ENCODE measurements around the gene TNRC18. TPM values are rescaled to one million over a fixed set of nuclear protein-coding genes. Genes with fewer than 3 reads are reported as not detected.

TNRC18 gene
- total and polyA plus RNA-seq, 2 donors (not counting 3 experiments of a cell fraction or from before 2014, with no cell fraction given), result 14.8 to 64.6 TPM

GRCh38 chr7:5452937-5453540 lies 29.4 kb upstream of the TNRC18 start:
- Histone ChIP-seq H3K4me3 (replicated peaks in 1 of 3; ENCODE audit: insufficient read depth in 1 of 3, low read depth in 1 of 3, low read length in 3 of 3) (no peak overlapping the region), H3K4me1 (ENCODE audit: control insufficient read depth, extremely low read depth, insufficient read depth, low read length) (peaks cover 4% of the 10 kb centered on the region), H3K27me3 (ENCODE audit: control insufficient read depth in 2 of 2, insufficient read depth in 2 of 2, low read length in 2 of 2) (no peaks in the 10 kb centered on the region), H2AFZ (ENCODE audit: low read depth, low read length) (no peak overlapping the region), H3K9me1 (replicated peaks; ENCODE audit: control insufficient read depth, extremely low read depth, insufficient read depth, low read length) (no peaks in the 10 kb centered on the region), H3K36me3 (ENCODE audit: control insufficient read depth in 2 of 2, extremely low read depth in 1 of 2, insufficient read depth in 2 of 2, low read length in 2 of 2) (no peaks in the 10 kb centered on the region), H3K9ac (replicated peaks; ENCODE audit: extremely low read depth, insufficient read depth, low read length) (no peak overlapping the region), H3K4me2 (ENCODE audit: insufficient read depth, low read length) (no peak overlapping the region), H4K20me1 (replicated peaks; ENCODE audit: control insufficient read depth, extremely low read depth, insufficient read depth, low read length) (no peaks in the 10 kb centered on the region), H3K27ac (ENCODE audit: insufficient read depth, low read depth, low read length) (no peak overlapping the region), H3K79me2 (ENCODE audit: control insufficient read depth, insufficient read depth, low read length) (no peaks in the 10 kb centered on the region), H3K9me3 (replicated peaks; ENCODE audit: control insufficient read depth, insufficient read depth, low read length) (no peaks in the 10 kb centered on the region)
- TF ChIP-seq, protein P1, sequence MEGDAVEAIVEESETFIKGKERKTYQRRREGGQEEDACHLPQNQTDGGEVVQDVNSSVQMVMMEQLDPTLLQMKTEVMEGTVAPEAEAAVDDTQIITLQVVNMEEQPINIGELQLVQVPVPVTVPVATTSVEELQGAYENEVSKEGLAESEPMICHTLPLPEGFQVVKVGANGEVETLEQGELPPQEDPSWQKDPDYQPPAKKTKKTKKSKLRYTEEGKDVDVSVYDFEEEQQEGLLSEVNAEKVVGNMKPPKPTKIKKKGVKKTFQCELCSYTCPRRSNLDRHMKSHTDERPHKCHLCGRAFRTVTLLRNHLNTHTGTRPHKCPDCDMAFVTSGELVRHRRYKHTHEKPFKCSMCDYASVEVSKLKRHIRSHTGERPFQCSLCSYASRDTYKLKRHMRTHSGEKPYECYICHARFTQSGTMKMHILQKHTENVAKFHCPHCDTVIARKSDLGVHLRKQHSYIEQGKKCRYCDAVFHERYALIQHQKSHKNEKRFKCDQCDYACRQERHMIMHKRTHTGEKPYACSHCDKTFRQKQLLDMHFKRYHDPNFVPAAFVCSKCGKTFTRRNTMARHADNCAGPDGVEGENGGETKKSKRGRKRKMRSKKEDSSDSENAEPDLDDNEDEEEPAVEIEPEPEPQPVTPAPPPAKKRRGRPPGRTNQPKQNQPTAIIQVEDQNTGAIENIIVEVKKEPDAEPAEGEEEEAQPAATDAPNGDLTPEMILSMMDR (IDR thresholded peaks at IDR 0.05; ENCODE audit: extremely low read depth in 1 of 2, insufficient read depth in 1 of 2, low read depth in 1 of 2, low read length in 2 of 2), result no peak
- TF ChIP-seq JUN (IDR thresholded peaks at IDR 0.05; ENCODE audit: borderline replicate concordance, insufficient read depth, insufficient read length, low read depth), result peak; percentile 55
- ChIA-PET POLR2A (no interaction called here), CTCF (interaction anchor here (1.6 to 3.4 kb wide), 2 partner anchors 25 to 213 kb away, joined by 3 to 69 read pairs; no protein-coding TSS in a partner anchor)
- peak; percentile 21 for FAIRE-seq
- intact Hi-C loops (cut with micrococcal nuclease), result no loop called here
- dilution Hi-C loops (cut with MboI; ENCODE audit: extremely low pct_ligation_motif_present, low sequenced_read_pairs), result no loop called here
- BruUV-seq (replicated peaks), result no TSS peak
- peak; percentile 44 for DNase-seq (ENCODE audit: low read depth, low spot score)

GRCh38 chr7:5452470-5452899 lies 28.9 kb upstream of the TNRC18 start:
- H3K9ac ChIP-seq (replicated peaks; ENCODE audit: extremely low read depth, insufficient read depth, low read length), result no peak overlapping the region
- H4K20me1 ChIP-seq (replicated peaks; ENCODE audit: control insufficient read depth, extremely low read depth, insufficient read depth, low read length), result no peaks in the 10 kb centered on the region
- CTCF ChIA-PET, result interaction anchor here (3.4 kb wide), 1 partner anchor 212 kb away, joined by 69 read pairs; no protein-coding TSS in a partner anchor
- no peaks in the 10 kb centered on the region for H3K9me1 ChIP-seq (replicated peaks; ENCODE audit: control insufficient read depth, extremely low read depth, insufficient read depth, low read length)
- no peaks in the 10 kb centered on the region for H3K9me3 ChIP-seq (replicated peaks; ENCODE audit: control insufficient read depth, insufficient read depth, low read length)
- no TSS peak for BruUV-seq (replicated peaks)
- no peak overlapping the region for H3K4me2 ChIP-seq (ENCODE audit: insufficient read depth, low read length)
- intact Hi-C loops (cut with micrococcal nuclease) (no loop called here), dilution Hi-C loops (cut with MboI; ENCODE audit: extremely low pct_ligation_motif_present, low sequenced_read_pairs) (no loop called here)
- TF ChIP-seq MYC (IDR thresholded peaks at IDR 0.05; ENCODE audit: low read depth, low read length) (no peak), FOS (IDR thresholded peaks at IDR 0.05; ENCODE audit: borderline replicate concordance, insufficient read depth, low read length) (no peak), POLR2AphosphoS5 (IDR thresholded peaks at IDR 0.05; ENCODE audit: insufficient read depth, low read depth, low read length) (no peak), GATA2 (IDR thresholded peaks at IDR 0.05; ENCODE audit: insufficient read depth, insufficient read length, low read depth, low read length) (no peak), POLR2A (IDR thresholded peaks at IDR 0.05; ENCODE audit: low read depth, low read length) (no peak), EZH2 (IDR thresholded peaks at IDR 0.05; ENCODE audit: borderline replicate concordance, low read depth, low read length, severe bottlenecking) (no peak), JUN (IDR thresholded peaks at IDR 0.05; ENCODE audit: borderline replicate concordance, insufficient read depth, insufficient read length, low read depth) (no peak)
- TF ChIP-seq, protein P2, sequence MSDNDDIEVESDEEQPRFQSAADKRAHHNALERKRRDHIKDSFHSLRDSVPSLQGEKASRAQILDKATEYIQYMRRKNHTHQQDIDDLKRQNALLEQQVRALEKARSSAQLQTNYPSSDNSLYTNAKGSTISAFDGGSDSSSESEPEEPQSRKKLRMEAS (IDR thresholded peaks at IDR 0.05; ENCODE audit: insufficient read depth, insufficient read length), result no peak
- TF ChIP-seq, protein P1 (IDR thresholded peaks at IDR 0.05; ENCODE audit: extremely low read depth in 1 of 2, insufficient read depth in 1 of 2, low read depth in 1 of 2, low read length in 2 of 2), result no peak
- POLR2A ChIA-PET, result no interaction called here
- no peaks in the 10 kb centered on the region for H3K79me2 ChIP-seq (ENCODE audit: control insufficient read depth, insufficient read depth, low read length)
- FAIRE-seq (no peak), DNase-seq (ENCODE audit: low read depth, low spot score) (no peak)
- H3K27me3 ChIP-seq (ENCODE audit: control insufficient read depth in 2 of 2, insufficient read depth in 2 of 2, low read length in 2 of 2), result no peaks in the 10 kb centered on the region
- peaks cover 2% of the 10 kb centered on the region for H3K4me1 ChIP-seq (ENCODE audit: control insufficient read depth, extremely low read depth, insufficient read depth, low read length)
- H3K27ac ChIP-seq (ENCODE audit: insufficient read depth, low read depth, low read length), result no peak overlapping the region
- no peaks in the 10 kb centered on the region for H3K36me3 ChIP-seq (ENCODE audit: control insufficient read depth in 2 of 2, extremely low read depth in 1 of 2, insufficient read depth in 2 of 2, low read length in 2 of 2)
- no peak overlapping the region for H2AFZ ChIP-seq (ENCODE audit: low read depth, low read length)
- H3K4me3 ChIP-seq (replicated peaks in 1 of 3; ENCODE audit: insufficient read depth in 1 of 3, low read depth in 1 of 3, low read length in 3 of 3), result no peak overlapping the region
